ENCODE data around the gene PLD5. TPM values are rescaled to one million over a fixed set of nuclear protein-coding genes. Genes with fewer than 3 reads are reported as not detected.
A peak's percentile ranks its signal among the peaks of the same experiment; 100 is the strongest.
"Not testable (repeated sequence)": the region's sequence is repeated elsewhere in the genome, so short reads cannot be mapped to it uniquely, and the experiment has no call there.

Gene PLD5
- polyA plus RNA-seq, 10 donors = 0.92 to 3.2 (median 1.2) TPM

DNA sequence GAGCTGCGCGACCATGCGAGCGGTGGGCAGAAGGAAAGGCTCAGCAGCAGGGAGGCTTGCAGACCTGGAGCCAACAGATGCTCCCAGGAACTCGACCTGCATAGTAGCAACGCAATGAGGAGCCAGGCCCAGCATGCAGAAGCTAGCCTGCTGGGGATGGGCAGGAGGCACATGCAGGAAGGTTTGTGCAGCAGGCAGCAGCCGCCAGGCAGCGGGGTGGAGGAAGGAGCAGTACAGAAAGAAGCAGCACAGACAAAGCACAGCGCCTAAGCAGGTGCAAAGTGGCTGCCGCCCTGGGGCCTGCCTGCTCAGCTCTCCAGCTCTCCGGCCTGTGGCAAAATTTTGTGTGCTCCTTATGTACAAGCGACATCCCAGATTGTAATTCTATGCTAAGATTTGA is 312.1 kb downstream of the PLD5 start:
- no peak for DNase-seq

DNA sequence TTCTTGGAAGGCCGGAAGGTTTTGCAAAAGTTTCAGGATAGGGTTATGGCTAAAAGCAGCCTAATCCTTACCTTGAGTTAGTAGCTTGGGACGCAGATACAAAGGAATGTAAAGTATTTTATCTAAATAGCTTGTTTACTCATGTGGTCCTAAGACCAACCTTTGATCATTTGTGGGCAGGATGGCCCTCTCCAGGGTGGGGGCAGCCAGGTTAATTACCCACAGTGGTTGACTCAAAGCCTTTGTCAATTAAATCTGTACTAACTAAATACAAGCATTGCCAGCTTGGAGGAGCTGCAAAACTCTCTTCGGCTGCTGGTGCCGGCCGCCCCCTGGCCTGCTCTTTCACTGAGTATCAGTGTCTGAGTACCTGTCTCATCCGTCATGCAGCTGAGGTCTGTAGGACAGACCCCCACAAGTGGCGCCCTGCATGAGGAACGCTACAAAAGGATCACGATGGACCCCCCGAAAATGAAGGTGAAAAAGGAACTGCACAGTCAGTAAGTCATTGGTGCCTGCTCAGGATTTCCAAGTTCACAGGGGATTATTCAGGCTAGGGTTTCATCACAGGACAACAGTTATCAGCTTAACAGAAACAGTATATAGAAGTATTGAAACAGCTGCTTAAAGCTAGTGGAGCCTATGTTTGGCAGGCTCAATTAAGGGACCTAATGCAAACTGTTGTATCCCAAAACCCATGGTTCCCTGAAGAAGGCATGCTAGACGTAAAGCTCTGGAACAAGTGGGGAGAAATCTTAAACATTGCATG is 313.1 kb downstream of the PLD5 start:
- DNase-seq = no peak

DNA sequence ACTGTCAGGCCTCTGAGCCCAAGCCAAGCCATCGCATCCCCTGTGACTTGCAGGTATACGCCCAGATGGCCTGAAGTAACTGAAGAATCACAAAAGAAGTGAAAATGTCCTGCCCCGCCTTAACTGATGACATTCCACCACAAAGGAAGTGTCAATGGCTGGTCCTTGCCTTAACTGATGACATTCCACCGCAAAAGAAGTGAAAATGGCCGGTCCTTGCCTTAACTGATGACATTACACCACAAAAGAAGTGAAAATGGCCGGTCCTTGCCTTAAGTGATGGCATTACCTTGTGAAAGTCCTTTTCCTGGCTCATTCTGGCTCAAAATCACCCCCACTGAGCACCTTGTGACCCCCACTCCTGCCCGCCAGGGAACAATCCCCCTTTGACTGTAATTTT is 314.2 kb downstream of the PLD5 start:
- DNase-seq = not testable (repeated sequence)

DNA sequence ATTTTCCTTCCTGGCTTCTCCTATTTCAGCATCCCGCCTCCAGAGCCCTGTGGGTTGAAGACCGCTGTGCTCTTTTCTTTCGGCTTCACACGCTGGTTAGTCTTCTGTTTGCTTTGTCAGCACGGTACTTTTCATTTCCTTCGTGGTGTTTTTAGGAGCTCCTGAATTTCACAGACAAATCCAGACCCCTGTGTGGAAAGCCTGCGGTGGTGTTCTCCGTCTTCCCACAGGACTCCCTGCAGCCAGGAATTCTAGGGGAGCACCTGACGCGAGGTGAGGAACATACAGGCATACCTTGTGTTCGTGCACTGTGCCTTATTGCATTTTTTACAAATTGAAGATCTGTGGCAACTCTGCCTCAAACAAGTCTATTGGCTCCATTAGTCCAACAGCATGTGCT is 315.4 kb downstream of the PLD5 start:
- no peak for DNase-seq

DNA sequence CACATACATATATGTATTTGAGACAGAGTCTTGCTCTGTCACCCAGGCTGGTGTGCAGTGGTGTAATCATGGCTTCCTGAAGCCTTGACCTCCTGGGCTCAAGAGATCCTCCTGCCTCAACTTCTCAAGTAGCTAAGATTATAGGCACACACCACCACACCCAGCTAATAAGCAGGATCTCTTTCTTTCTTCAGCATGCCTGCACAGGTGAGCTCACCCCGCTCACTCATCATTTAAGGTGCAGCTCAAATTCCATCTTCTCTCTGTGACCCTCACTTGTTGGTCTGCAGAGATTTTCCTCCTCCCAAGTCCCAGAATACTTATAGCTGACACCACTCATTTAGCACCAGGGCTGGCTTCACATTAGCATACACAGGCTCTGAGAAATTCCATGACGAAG is 316.5 kb downstream of the PLD5 start:
- DNase-seq = no peak

DNA sequence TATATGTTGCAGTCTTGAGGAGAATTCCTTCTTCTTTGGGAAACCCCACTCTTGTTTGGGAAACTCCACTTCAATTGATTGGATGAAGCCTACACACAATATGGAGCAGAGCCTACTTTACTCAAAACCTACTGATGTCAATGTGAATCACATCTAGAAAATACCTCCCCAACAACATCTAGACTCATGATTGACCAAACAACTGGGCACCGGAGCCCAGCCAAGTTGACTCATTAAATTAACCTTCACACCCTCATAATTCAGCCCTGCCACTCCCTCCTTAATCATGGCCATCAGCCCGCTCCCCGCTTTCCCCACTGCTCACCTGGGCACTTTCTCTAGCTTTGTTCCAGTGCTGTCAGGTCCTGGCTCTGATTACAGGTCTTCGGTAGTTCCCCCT is 317.5 kb downstream of the PLD5 start:
- no peak for DNase-seq

DNA sequence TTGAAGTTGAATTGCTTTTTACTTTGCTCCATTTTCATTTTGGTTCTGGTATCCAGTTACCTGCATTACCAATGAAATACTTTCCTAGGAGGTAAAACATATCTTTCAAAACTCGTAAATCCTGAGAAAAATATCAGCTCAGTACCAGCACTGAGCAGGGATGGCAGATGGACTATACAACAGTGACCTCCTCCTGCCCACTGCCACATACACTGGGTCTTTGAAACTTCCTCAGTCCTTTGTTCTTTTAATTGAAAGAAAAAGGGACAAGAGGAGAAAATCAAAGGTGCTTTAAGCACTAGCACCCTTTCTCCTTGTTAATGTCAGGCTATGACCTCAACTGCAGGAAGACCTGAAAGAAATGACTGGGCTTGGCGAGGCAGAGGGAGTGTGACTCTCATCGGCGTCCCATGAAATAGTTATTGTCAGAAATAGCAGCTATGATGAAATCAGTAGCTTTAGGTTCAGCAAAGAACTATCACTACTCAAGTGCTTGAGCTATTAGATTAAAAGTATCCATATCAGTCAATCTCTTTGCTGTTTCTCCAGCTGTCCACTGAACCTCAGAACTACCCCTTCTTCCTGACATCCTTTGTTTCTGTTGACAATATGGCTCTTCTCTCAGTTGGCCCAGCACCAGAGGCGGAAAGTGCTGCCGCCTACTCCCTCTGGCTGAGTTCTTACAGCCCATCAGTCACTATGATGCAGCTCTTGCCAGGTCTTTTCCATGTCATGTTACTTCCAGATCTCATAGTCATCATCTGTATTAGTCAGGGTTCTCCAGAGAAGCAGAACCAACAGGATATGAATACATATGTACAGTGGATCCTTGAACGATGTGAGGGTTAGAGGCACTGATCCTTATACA is 318.6 kb downstream of the PLD5 start:
- DNase-seq = no peak

DNA sequence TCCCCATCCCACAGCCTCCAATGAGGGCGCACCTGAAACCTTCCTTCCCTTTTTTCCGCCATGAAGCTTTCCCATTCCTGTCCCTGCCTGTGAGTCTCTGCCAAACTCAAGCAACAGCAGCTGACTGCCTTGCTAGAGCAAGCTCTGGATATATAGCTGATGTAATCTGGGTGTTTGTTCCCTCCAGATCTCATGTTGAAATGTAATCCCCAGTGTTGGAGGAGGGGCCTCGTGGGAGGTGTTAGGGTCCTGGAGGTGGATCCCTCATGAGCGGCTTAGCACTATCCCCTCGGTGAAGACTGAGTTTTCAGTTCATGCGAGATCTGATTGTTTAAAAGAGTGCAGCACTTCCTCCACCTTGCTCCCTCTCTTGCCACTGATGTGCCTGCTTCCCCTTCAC is 321.2 kb downstream of the PLD5 start:
- no peak for DNase-seq

DNA sequence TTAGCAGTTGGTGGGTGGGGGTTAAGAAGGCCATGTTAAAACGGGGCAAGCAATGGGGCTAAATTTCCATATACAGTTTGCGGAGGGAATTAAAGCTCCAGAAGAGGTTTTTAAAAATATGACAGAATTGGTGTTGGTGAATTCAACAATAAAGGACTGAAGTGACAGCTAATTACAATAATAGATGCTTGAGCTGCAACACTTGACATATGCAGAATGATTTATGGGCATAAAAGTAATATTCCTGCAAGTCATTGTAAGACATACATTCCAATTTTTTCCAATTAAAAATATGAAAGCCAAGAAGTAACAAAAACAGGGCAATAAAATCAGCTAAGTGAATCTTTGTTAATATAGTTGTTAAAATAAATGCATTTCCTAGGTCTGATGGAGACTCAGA is 323.4 kb downstream of the PLD5 start:
- DNase-seq = no peak

DNA sequence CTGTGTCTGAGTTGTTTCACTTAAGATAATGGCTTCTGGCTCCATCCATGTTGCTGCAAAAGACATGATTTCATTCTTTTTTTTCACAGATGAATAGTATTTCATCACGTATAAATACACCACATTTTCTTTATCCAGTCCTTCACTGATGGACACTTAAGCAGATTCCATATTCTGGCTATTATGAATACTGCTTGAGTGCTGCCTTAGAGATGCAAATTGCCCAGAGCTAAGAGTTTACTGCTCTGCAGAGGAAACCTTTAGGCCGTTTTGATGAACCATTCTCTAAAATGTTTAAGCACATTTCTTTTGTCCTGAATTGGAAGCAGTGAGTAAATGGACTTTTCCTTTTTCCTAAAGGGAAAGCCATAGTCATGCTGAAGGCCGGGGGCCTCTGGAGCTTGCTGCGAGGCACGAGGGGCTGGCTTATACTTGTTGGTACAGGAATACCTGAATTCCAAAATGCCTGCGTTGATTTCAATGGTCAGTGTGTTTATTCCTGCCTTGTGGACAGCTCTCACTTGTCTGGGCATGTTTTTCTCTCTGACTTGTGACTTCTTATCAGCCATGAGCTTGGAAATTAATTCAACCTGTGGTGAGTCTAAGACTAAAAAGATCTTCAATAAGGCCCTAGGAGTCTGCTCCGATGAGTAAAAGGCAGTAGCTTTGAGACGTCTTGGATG is 324.6 kb downstream of the PLD5 start:
- DNase-seq = no peak

DNA sequence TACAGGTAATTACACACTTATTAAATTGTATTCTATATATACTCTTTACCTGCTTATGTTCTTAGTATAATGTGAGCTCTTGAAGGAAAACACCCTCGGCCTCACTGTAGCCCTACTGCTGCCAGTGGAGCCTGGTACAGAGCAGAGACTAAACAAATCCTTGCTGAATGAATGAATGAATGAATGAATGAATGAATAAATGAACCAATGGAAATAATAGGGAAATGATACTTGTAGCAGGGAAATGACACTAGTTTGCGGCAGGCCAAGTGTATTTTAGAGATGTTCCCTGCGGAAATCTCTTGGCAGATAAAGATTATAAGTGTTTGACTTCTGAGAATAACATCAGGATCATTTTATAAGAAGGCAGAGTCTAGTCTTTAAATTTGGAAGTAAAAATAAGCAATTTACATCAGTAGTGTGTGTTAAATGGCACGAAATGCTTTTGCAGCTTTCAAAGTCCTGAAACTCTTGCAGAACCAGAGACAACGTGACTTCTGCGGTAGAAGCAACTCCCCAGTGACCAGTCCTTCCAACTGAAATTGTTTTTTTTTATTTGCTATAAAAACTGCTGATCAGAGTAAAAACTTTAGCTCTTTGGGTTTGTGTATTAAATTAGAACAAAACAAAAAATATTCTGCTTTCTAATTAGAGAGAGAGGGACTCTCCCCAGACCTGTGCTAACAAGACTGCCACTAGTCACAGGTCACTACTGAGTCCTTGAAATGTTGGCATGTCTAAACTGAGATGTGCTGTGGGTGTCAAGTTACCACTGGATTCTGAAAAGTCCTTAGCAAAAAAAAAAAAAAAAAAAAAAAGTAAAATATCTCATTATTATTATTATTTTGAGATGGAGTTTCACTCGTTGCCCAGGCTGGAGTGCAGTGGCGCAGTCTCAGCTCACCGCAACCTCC is 326.3 kb downstream of the PLD5 start:
- peak in 1 of 3 donors; percentile 46 for DNase-seq

DNA sequence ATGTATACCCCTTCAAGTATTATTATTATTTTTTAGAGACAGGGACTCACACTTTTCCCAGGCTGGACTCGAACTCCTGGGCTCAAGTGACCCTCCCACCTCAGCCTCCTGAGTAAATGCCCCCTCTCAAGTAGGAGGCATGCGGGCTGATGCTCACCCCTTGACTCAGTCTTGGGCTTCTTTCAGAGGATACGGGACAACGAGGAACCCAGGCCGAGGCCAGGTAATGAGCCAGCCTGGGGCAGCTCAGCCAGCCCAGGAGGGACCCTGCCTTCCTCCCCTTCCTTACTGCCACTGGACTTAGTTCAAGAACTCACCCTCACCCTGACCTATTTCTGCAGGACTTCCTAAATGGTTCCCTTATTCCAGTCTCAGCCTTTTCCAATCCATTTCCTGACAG is 327.6 kb downstream of the PLD5 start:
- no peak for DNase-seq

DNA sequence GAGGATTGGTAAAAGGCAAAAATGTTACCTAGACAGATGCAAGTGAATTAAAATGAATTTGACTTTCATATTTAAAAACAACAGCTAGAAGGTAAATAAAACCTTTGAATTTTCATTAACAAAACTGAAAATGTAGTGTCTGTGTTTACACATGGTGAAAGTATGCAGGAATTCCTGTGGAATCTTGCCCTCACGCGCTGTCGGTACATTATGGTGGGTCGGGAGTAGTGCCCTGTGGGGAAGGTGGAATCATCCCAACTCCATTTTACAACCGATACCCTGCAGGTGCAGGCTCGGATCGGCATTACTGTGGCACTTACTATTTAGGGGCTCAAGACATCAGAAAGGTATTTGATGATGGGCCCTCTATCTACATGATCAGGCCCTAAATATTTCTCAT is 328.4 kb downstream of the PLD5 start:
- no peak for DNase-seq

DNA sequence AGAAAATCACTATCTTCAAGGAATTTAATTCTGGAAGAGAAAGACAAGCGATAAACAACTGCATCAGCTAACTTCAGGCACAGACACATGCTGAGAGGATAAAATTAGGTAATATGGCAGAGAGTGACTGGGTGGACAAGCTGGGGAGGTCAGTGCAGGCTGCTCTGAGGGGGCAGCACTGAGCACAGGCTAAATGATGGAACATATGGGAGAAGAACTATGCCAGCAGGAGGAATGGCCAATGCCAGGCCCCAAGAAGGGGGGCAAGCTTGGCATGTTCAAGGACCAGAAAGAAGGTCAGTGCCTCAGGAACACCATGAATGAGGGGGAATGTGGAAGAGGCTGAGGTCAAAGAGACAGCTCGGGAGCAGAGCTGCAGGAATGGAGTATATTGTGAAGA is 334.9 kb downstream of the PLD5 start:
- no peak for DNase-seq

DNA sequence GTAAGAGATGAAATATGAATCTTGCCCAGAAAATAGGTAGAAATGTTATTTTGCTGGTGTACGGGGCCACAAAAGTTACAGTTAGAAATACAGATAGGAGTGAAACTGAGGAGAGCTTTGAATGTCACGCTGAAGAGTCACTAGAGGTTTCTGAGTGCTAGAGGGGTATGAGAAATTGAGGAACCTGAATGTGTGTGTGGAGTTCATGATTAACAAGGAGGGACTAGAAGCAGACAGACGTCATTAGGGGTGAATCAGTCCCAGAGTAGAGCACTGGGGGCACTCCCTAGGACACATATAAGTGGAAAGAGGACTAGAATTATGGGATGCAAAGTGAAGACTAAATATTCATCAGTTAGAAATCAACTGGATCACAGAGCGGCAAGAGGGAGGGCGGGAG is 336.7 kb downstream of the PLD5 start:
- no peak for DNase-seq

DNA sequence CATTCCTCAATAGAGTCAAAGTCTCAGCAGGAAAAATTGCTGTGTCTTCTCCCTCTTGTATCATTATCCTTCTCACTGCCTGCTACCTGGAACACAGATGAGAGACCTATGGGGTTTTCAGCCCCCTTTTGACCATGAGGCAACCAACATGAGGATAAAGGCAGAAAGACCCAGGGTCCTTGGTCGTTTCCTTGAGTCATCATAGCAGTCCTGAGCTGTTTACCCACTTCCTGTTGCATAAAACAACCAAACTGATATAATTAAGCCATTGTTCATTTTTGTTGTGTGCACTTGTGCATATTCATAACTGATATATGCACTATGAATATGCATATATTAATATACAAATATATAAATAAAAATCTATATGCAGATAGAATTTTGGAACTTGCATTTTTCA is 337.3 kb downstream of the PLD5 start:
- no peak for DNase-seq

DNA sequence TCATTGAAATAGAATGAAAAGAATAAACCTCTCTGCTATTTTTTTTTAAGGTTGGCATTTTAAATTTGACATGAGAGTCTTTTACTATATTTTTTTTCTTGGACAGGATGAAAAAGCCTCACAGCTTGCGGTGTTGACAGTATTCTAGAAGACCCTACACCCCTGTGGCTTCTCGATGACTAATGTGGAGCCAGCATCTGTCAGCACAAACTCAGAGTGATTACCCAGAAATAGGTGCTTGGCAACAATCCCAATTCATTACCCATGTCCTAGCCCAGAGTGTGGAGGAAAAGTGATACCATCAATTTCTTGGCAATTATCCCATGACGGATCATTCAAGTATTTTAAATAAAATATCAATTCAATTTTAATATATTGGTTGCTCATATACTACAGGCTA is 338.8 kb downstream of the PLD5 start:
- no peak for DNase-seq

DNA sequence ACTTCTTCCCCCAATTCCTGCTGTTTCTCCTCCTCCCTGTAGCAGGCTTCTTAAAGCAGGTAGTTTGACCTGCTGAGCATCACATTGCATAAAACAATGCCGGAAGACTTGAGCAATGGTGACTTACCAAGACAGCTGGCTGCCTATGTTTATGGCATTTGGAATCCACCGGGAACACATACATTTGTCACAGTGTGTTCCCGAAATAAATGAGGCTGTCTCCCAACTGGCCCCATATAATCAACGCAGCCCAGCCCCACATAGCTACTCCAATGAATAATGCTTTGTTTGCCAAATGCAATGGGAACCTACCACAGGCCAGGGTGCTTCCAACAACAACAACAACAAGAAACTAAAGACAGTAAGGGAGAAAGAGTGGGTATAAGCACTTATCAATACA is 339.5 kb downstream of the PLD5 start:
- DNase-seq = no peak

DNA sequence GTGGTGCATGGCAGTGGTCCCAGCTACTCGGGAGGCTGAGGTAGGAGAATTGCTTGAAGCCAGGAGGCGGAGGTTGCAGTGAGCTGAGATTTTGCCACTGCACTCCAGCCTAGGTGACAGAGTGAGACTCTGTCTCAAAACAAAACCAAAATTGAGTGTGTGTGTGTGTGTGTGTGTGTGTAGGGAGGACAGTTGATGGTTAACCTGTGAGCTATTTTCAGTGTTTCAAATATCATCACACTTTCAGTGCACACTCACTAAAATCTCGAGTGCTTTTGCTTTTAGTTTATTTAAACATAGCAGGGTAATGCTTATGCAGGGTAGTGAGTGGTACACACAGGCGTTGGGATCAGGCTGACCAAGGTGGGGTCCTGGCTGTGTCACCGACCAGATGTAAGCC is 344.7 kb downstream of the PLD5 start:
- DNase-seq = not testable (repeated sequence)

DNA sequence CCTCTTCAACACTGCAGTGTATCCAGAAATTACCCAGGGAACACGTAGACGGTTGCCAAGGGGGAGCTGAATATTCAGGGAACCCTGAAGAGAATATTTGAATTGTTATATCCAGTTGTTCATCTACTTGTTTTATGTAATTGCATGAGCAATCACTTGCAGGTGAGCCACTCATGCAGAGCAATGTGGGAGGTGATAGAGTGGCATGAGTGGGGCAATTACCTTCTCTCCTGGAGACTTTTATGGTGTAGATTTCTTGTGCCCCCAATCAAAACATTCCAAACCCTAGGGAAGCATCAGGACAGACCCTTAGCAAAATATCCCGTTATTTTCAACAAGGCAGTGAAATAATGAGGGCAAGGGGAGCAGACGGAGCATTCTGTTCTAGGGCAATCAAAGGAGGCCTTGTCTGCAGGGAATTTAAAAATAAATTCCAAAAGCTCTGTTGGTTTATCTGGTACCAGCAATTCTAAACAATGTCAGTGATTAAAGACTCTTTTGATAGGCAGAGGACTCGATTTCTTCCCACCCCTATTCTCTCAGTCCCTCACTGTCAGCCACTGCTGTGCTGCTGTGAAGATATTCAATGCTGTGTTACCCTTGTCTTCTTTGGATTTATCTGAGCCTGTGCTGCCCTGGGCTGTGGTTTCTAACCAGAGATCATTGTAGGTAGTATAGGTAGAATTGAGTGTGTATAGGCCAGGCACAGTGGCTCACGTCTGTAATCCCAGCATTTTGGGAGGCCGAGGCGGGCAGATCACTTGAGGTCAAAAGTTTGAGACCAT is 345.4 kb downstream of the PLD5 start:
- DNase-seq = no peak

DNA sequence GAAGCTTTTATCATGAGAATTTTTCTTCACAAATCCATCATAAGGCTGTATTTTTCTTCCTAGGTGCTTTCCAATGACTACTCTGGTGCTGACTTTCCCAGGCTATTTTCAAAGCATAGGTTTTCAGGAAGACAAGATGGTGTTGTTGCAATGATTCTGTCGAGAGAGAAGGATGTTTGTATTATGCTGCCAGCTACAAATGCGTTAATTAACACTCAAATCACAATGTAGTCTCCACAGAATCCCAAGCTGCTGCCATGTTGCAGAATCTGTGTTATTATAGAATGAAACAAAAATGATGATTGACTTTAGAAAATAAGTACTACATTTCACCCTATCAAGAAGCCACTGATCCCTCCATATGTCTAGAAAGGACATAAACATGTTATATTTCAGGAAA is 346.1 kb downstream of the PLD5 start:
- no peak for DNase-seq
